Stimulated activated CD4-positive, alpha-beta T cell treated with anti-CD3 and anti-CD28 coated beads, Interleukin-1b, Interleukin-23, amount 100 ng/mL, for 4 hours (primary cell): ENCODE measurements around the gene ATP1B3.
"Not testable (repeated sequence)": the region's sequence is repeated elsewhere in the genome, so short reads cannot be mapped to it uniquely, and the experiment has no call there.

Experiments used
- DNase-seq, 2 donors: peaks; one replicate each; pipeline ENCODE4 v3.0.0-alpha.2; 2020; ENCODE audit warnings: low read depth in 2 of 2

The ATP1B3 gene

DNA sequence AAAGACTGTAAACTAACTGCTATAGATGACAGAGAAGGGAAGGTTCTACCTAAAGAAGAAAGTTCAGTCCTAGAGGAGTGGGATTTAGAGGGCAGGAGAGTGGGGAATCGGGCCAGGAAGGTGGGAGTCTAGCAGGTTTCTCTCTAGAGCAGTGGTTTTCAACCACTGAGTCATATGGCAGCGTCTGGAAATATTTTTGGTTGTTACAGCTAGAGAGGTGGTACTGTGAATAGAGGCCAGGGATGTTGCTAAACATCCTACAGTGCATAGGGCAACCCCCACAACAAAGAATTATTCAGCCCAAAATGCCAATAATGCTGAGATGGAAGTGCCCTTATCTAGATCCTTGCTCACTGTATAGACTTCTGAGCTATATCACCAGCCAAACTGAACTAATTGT is 28.7 kb downstream of the ATP1B3 start:
- no peak for DNase-seq

DNA sequence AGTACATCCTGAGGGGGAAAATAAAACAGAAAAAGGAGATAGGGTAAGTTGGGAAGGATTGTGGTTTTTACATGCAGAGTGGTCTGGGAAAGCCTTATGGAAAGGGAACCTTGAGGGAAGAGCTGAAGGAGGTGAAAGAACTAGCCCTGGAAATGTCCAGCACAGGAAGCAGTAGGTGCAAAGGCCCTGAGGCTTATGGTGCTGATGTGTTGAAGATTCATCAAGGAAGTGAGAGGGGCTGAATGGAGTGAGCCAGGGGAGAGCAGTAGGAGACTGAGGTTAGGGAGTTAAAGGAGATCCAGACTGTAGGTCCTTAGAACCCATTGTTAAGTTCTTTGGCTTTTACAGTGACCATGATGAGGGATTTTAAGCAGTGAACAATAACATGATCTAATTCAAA is 33.0 kb downstream of the ATP1B3 start:
- no peak for DNase-seq

DNA sequence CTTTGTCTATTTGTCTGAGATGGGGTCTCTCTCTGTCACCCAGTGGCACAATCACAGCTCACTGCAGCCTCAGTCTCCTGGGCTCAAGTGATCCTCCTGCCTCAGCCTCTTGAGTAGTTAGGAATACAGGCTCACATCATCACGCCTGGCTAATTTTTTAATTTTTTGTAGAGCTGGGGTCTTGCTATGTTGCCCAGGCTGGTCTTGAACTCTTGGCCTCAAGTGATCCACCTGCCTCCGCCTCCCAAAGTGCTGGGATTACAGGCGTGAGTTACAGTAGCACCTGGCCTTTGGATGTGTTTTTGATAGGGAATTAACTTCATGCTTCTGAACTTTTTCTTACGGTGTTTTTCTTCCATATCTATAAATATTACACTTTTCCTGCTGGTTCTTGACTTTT is 33.5 kb downstream of the ATP1B3 start:
- not testable (repeated sequence) for DNase-seq

DNA sequence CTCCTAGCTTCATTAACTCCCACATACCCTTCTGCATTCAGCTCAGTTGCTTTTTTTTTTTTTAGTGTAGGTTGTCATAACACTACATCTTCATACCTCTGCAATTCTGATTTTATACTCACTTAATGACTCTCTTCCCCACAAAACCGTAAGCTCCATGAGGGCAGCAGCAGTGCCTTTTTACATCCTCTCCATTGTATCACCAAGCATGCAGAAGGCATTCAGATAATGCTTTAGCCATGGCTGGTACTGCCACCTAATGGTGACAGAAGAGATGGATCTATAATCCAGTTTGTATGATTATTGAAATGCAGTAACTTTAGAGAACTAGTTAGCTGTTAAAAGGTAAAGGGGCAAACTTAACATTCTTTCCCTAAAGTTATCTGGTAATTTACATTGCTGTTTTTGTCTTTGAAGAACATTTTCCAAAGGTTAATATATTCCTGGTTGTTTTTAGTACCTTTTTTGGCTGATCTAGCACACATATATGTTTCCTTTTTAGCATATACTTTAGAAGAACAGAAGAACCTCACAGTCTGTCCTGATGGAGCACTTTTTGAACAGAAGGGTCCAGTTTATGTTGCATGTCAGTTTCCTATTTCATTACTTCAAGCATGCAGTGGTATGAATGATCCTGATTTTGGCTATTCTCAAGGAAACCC is 36.8 kb downstream of the ATP1B3 start:
- DNase-seq = peak in 1 of 2 donors; percentile 34

DNA sequence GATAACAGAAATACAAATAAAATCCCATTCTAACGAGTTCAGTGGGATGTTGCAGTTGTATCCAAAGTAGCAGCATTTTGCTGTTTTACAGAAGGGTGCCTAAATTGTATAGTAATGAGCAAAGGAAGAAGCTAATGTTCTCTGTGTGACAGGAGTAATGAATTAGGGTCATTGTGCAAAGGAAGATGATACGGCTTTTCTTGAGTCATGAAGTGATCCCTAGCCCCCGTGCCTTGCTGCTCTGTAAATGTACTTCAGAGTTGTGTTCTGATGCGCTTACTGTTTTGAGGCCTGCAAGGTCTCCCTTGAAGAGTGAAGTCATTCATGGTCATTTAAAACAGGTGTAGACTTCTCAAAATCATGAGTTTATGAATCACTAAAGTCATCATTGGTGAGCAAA is 37.9 kb downstream of the ATP1B3 start:
- DNase-seq = no peak

DNA sequence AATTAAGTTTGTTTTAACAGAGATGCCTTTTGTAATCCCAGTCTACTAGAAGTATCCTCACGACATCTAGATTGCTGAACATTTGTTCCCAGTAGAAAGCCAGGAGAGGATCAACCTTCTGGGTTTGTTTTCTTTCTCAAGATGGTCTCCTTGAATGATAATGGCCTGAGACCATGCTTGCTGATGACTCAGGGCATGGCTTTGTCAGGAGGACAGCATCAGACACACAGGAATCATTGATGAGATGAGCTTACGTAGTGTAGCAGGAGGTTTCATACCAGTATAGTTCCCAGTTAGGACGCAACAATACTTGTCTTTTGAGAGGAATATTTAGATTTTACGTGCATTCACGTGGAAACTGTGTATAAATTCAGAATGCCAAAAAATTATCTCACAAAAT is 38.6 kb downstream of the ATP1B3 start:
- no peak for DNase-seq

DNA sequence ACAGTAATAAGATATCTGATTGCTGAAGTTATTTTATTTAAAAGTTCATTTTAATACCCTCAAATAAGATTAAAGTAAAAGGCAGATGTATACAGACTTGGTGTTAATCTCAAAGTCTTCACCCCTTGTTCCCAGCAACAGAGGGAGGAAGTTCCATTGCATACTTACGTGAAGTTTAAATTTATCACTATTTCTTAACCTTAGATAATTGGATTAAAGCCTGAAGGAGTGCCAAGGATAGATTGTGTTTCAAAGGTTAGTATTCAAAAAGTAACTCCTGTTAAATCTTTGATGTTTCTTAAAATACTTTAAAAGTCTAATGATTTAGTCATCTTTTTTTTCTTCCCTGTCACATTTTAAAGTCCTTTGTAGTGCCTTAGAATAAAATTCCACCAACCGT is 39.3 kb downstream of the ATP1B3 start:
- DNase-seq = no peak

DNA sequence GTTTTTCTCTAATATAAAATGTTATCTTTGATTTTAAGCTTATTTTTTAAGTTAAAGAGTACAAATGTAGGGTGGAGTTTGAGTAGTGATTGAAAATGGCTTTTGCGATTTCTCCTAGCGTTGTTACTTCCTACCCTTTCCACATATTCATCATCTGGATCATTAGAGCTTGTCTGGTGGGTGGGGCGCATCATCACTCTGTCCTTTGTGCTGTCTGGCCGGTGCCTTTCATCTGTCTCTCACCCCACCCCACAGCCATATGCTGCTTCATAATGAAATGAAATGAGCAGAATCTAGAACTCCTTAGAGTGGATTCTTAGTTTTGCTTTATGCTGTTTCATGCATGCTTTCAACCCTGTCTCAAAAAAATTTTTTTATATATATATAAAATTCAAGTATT is 44.3 kb downstream of the ATP1B3 start:
- no peak for DNase-seq

DNA sequence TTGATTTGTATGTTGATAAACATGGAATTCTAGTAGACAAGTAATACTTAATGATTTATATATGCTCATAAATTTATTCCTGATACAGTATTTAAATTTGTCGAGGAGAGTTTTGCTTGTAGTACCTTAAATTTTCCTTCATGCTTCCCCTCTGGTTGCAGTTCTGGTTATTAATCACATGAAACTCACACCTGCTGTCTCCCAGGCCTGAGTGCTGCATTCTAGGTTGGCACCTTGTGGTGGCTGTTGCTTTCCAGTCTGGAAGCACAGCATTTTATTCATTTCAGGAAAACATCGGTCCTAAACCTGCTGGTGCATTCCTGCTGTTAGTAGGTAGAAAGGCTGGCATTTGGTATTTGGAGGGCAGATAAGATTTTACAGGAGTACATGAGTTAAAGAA is 44.9 kb downstream of the ATP1B3 start:
- no peak for DNase-seq

DNA sequence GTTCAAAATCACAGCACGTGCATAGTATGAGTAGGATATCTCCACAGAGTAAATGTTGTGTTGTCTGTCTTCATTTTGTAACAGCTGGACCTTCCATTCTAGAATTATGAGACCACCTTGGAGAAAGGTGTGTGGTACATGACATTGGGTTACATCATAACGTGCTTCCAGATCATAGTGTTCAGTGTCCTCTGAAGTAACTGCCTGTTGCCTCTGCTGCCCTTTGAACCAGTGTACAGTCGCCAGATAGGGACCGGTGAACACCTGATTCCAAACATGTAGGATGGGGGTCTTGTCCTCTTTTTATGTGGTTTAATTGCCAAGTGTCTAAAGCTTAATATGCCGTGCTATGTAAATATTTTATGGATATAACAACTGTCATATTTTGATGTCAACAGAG is 49.2 kb downstream of the ATP1B3 start:
- not testable (repeated sequence) for DNase-seq

DNA sequence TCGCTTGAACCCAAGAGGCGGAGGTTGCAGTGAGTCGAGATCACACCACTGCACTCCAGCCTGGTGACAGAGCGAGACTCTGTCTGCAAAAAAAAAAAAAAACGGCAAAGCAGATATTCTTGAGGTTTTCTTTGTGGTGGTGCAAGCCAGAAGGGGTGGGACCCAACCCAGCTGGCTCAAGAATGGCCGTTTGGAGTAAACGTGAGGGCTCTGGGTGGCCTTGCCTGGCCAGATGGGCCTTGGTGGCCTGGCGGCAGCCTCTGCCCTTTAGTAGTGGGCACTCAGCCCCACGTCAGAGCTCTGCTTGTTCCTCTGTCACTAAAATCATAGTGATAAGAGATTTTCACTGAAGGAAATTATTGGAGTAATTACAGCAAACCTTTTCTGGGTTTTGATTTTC is 50.5 kb downstream of the ATP1B3 start:
- no peak for DNase-seq

DNA sequence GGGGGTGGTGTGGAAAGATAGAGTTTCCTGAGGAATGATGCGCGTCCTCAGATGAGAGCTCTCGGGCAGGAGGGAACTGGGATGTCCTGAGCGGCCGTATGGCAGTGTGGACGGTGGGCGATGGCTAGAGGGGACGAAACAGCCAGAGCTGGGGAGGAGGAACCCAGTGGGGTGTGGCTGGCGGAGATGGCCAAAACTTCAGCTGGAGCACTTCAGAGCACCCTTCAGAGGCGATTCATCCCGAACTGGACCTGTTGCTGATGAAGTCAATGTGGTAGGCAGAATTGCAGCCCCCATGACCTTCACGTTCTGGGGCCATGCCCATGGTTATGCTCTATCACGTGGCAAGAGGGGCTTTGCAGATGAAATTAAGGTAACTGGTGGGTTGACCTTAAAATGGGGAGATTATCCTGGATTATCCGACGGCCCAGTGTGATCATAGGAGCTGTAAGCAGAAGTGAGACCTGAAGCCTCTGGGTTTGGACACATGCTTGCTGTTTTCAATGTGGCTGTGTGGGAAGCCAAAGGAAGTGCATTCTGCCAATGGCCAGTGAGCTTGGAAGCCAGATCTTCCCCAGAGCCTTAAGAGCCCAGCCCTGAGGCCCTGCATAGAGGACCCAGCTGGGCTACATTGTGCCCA is 52.3 kb downstream of the ATP1B3 start:
- DNase-seq = no peak

DNA sequence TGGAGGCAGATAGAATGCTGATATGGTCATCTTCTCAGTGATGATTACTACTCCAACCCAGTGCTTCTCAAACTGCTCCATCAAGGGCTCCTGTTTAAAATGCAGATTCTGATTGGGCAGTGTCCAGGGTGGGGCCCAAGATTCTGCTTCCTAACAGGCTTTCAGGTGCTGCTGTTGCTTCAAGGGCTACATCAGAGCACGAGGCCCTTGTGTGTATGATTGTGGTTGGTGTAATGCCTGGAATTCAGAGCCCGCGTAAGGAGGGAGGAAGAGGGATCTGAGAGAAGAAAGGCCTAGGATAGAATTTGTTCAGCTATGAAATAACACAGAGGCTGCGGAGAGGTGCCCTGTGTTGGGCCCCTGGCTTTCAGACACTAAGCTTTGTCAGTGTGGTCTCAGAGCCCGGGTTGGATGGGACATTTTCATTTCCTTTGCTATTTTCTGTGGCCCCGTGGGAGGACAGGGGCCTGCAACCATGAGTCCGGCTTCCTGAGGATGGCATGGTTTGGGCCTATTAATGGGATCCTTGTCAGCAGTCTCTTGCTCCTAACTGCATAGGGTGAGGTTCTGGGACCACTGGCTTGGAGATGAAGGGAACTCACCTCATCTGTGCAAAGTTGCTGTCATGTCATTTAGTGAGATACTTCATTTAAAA is 53.0 kb downstream of the ATP1B3 start:
- no peak for DNase-seq

DNA sequence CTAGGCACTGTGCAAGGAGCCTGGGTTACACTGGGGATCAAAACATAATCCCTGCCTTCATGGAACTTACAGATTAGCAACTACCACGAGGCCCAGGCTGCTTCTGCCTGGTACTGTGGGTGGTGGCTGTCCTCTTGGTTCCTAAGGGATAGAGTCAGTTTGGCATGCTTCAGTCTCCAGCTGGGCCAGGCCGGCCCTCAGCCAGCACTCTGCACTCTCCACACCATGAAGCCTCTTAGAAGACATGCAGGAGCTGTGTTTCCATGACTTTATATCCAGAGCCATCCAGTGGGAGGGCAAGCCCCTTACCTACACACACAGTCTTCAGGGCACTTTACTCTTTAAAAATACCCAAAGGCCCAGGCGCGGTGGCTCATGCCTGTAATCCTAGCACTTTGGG is 54.4 kb downstream of the ATP1B3 start:
- no peak for DNase-seq

DNA sequence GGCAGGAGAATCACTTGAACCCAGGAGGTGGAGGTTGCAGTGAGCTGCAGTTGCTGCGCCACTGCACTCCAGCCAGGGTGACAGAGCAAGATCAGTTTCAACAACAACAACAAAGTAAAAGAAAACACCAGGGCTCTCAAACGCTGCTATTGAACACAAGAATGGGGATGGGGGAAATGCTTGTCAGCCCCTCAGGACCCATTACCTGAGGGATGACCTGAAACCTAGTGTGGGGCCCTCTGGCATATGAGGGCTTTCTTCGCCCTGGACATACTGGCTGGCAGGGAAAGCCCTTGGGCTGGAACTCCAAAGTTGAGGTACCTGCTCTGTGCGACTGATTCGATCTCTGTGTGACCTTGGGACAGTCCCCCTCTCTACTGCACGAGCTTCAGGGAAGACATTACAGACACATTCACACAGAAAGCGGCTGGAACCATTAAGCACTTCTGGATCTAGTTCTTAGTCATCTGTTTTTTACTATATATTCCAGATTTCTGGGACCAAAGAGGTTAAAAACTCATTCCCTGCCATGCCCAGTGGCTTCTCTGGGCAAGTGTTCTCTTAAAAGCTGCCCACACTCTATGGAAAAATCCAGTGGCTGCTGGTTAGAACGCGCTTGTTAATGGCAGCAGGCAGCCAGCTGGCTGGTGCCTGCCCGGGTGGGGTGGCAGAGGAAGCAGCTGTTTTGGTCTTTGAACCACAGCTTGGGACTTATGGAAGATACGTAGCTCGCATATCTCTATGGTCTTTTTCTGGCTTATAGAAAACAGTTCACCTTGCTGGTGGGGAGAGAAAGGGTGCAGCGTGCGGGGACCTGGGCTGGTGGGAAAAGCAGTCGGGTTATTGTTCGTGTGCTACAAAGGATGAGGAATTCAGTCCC is 57.2 kb downstream of the ATP1B3 start:
- no peak for DNase-seq

DNA sequence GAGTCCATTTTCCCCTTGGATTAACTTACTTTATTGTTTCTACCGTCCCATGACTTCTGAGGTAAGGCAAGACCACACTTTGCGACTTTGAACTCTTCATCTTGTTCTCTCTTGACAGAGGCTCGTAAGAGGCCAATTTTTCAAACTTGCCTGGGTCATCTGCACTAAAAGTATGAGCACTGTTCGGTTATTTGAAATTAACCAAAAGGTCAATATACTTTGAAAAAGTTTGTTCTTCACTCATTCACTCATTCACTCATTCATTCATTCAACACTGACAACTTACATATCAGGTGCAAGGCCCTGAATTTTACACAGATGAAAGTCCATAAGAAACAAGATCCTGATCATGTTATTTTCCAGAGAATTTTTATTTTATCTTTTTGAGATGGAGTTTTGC is 57.9 kb downstream of the ATP1B3 start:
- DNase-seq = no peak

DNA sequence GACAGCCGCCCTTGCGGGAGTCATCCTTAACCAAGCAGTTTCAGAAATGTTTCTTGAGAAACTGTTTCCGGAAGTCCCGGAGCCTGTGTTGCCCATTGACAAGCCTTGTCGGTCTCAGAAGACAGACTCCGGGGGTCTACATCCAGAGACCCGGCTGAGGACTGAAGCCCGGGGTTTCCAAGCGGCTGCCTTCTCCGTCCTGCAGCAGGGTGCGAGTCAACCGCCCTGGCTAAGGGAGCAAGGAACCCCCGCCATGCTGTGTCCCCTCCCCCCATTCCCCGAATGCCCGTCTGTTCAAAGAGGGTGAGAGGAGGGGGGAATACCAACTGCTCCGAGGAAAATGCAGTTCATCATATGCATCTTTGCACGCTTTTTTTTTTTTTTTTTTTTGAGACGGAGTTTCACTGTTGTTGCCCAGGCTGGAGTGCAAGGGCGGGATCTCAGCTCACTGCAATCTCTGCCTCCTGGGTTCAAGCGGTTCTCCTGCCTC is 61.6 kb downstream of the ATP1B3 start:
- DNase-seq = no peak

DNA sequence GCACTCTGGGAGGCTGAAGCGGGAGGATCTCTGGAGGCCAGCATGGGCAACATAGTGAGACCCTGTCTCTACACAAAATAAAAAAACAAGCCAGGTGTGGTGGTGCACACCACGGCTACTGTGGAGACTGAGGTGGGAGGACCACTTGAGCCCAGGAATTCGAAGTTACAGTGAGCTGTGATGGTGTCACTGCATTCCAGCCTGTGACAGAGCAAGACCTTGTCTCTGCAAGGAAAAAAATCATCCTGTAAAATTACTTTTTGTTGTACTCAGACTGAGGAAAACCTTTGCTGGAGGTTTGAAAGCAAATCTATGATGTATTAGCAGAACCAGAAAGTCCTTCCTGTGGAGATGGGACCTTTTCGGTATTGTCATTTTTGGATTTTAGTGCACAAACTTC is 63.3 kb downstream of the ATP1B3 start:
- no peak for DNase-seq

DNA sequence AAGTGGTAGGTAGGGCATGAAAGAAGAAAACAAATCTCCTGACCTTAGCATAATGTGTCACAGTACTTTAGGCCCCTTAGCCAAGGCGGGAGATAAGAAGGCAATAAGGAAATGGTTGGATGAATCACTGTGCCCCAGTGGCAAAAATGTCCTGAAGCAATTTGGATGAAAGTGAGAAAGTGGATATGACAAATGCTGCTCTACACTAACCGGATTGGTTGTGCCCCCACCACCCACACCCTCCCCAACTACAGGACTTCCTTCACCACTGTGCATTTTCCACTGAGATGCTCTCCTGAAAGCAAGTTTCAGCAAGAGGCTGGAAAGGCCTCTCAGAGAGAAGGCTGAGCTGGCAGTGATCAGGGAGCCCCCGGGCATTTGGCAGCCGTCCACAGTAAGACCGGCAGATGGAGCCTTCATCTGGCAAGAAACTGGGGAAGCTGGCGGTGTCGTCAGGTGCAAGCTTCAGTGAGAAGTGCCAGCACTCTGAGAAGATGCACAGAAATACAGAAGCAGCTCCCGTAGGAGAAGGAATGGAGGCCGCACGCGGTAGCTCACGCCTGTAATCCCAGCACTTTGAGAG is 63.8 kb downstream of the ATP1B3 start:
- no peak for DNase-seq

DNA sequence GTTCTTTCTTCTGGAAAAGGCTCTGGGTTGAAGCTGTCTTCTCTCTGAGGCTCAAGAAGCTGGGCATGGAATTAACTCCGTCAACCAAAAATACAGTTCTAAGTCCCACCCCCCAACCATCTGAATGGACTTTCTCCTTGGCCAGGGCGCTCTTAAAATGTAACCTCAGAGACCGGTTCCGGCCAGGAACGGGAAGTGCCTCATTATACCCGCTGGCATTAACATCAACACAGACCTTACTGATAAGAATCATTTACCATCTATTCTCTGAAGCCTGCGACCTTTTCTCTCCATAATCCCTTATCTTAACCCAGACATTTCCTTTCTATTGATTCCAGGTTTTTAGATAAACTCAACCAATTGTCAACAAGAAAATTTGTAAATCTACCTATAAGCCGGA is 64.7 kb downstream of the ATP1B3 start:
- DNase-seq = no peak

DNA sequence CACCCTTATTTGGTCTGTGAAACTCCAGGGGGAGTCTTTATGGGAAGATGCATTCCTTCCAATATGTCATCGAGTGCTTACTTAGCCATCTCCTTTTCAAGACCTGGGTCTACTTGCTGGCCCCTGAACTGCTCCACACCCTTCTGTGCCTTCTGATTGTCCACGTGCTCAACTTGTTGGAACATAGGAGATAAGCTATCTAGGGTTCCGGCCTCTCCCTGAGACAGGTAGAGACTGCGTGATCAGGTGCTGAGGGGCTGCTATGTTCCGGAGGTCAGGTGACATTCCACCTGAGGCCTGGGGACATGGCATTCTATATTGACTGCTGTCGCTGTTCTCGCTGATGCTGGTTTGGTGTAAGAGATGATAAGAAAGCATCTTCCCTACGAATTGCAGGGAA is 65.6 kb downstream of the ATP1B3 start:
- no peak for DNase-seq
